Hepatocyte (in vitro differentiated cells): ENCODE results near the gene FES. TPM values are rescaled to one million over a fixed set of nuclear protein-coding genes. Genes with fewer than 3 reads are reported as not detected.
"Not testable (repeated sequence)": the region's sequence is repeated elsewhere in the genome, so short reads cannot be mapped to it uniquely, and the experiment has no call there.

Experiments used
- DNase-seq: peaks from one replicate; pipeline ENCODE4 v3.0.0-alpha.2; 2016; ENCODE audit warnings: low spot score
- H2AFZ ChIP-seq: fragments of 200-600 bp; sonication (generic); 2 replicates; pipeline ENCODE4 v1.6.0; 2016; ENCODE audit warnings: antibody characterized with exemption, mild to moderate bottlenecking
- H3K27ac ChIP-seq: fragments of 200-600 bp; sonication (generic); 2 replicates; pipeline ENCODE4 v1.5.1; 2016; ENCODE audit warnings: mild to moderate bottlenecking
- H3K27me3 ChIP-seq: fragments of 200-600 bp; sonication (generic); 2 replicates; pipeline ENCODE4 v1.6.1; 2016
- H3K36me3 ChIP-seq: fragments of 200-600 bp; sonication (generic); replicated peaks from 2 replicates; pipeline ENCODE4 v1.5.1; 2016; ENCODE audit warnings: low read depth; ENCODE audit not compliant: insufficient read depth
- H3K4me1 ChIP-seq: fragments of 200-600 bp; sonication (generic); 2 replicates; pipeline ENCODE4 v1.5.1; 2016; ENCODE audit warnings: mild to moderate bottlenecking, moderate library complexity; ENCODE audit not compliant: insufficient read depth
- H3K4me2 ChIP-seq: fragments of 200-600 bp; sonication (generic); 2 replicates; pipeline ENCODE4 v1.6.0; 2016
- H3K4me3 ChIP-seq: fragments of 200-600 bp; sonication (generic); 2 replicates; pipeline ENCODE4 v1.5.1; 2016; ENCODE audit warnings: mild to moderate bottlenecking
- H3K79me2 ChIP-seq: fragments of 200-600 bp; sonication (generic); 2 replicates; pipeline ENCODE4 v1.6.0; 2017; ENCODE audit warnings: mild to moderate bottlenecking
- H3K9me2 ChIP-seq: fragments of 200-600 bp; sonication (generic); replicated peaks from 2 replicates; pipeline ENCODE4 v1.6.0; 2017; ENCODE audit warnings: mild to moderate bottlenecking; ENCODE audit not compliant: insufficient read depth
- H3K9me3 ChIP-seq: fragments of 200-600 bp; sonication (generic); 2 replicates; pipeline ENCODE4 v1.5.1; 2016; ENCODE audit warnings: low read depth, mild to moderate bottlenecking
- H4K20me1 ChIP-seq: fragments of 200-600 bp; sonication (generic); 2 replicates; pipeline ENCODE4 v1.6.0; 2016; ENCODE audit warnings: mild to moderate bottlenecking; ENCODE audit not compliant: insufficient read depth, poor library complexity, severe bottlenecking
- CTCF ChIP-seq: fragments of 200-600 bp; sonication (generic); IDR thresholded peaks from 2 replicates; pipeline ENCODE4 v1.5.1; 2016; ENCODE audit warnings: antibody characterized with exemption, mild to moderate bottlenecking; ENCODE audit not compliant: poor library complexity
- EZH2 ChIP-seq: fragments of 200-600 bp; sonication (generic); IDR thresholded peaks from 2 replicates; pipeline ENCODE4 v1.6.1; 2016; ENCODE audit warnings: antibody characterized with exemption, mild to moderate bottlenecking, borderline replicate concordance
- EZH2phosphoT487 ChIP-seq: fragments of 200-600 bp; sonication (generic); IDR thresholded peaks from one replicate; pipeline ENCODE4 v1.6.1; 2018; ENCODE audit warnings: antibody characterized with exemption, mild to moderate bottlenecking, low read depth, moderate library complexity; ENCODE audit not compliant: unreplicated experiment, severe bottlenecking
- WGBS: methylation state at CpG from one replicate; pipeline ENCODE4 v1.1.6; 2016; ENCODE audit warnings: low lambda C conversion rate; ENCODE audit errors: missing lambda C conversion rate; 5-methylcytosine and 5-hydroxymethylcytosine counted together
- polyA plus RNA-seq: library from polyadenylated mRNA; unstranded; fragments of >200 nt; fragmentation: Nextera tagmentation; extraction: Ambion mirVana; gene quantifications from 2 replicates; pipeline ENCODE4 v1.2.1, GENCODE V29; 2016
- total RNA-seq: library from RNA; depleted of rRNA; stranded (reverse); fragments of >200 nt; gene quantifications from 2 replicates; pipeline ENCODE4 v1.2.3, GENCODE V29; 2014

Gene FES
- total and polyA plus RNA-seq, 2 experiments from 2014 or later: 7.3 to 13.5 TPM

- Histone ChIP-seq H3K9me2 (no peaks in the 10 kb centered on the region), H3K4me2 (no peak overlapping the region), H3K4me3 (no peak overlapping the region), H3K27ac (no peak overlapping the region), H3K79me2 (peaks cover 3% of the 10 kb centered on the region), H3K27me3 (no peaks in the 10 kb centered on the region), H4K20me1 (no peaks in the 10 kb centered on the region), H3K9me3 (no peaks in the 10 kb centered on the region), H3K4me1 (peaks cover 7% of the 10 kb centered on the region), H2AFZ (no peak overlapping the region), H3K36me3 (no peaks in the 10 kb centered on the region)
- WGBS: 81% methylated on average over 9 of the region's 9 CpGs
- TF ChIP-seq EZH2: no peak
- TF ChIP-seq CTCF: no peak
- no peak for TF ChIP-seq EZH2phosphoT487
- no peak for DNase-seq
Observed at GRCh38 chr15:90907838-90908507, 23.7 kb downstream of the FES start.

GRCh38 chr15:90909449-90909848, 25.1 kb downstream of the FES start:
- H3K27ac ChIP-seq, H3K36me3 ChIP-seq, H3K9me3 ChIP-seq, H4K20me1 ChIP-seq, H3K4me2 ChIP-seq, H2AFZ ChIP-seq, DNase-seq, H3K27me3 ChIP-seq, H3K4me3 ChIP-seq, H3K9me2 ChIP-seq, H3K4me1 ChIP-seq, H3K79me2 ChIP-seq: not testable (repeated sequence)
- WGBS: 96% methylated on average over 11 of the region's 11 CpGs

- DNase-seq: no peak
- WGBS: 97% methylated on average over 8 of the region's 8 CpGs
- H3K36me3 ChIP-seq: no peaks in the 10 kb centered on the region
- no peaks in the 10 kb centered on the region for H3K4me1 ChIP-seq
- no peak overlapping the region for H3K4me2 ChIP-seq
- peaks cover under 1% of the 10 kb centered on the region for H3K79me2 ChIP-seq
- H3K27me3 ChIP-seq: no peaks in the 10 kb centered on the region
- H4K20me1 ChIP-seq: no peaks in the 10 kb centered on the region
- H2AFZ ChIP-seq: no peak overlapping the region
- H3K9me2 ChIP-seq: no peaks in the 10 kb centered on the region
- H3K27ac ChIP-seq: no peak overlapping the region
- H3K9me3 ChIP-seq: no peaks in the 10 kb centered on the region
- no peak overlapping the region for H3K4me3 ChIP-seq
- no peak for TF ChIP-seq CTCF
- no peak for TF ChIP-seq EZH2
- TF ChIP-seq EZH2phosphoT487: no peak
Observed at GRCh38 chr15:90909976-90910375, 25.7 kb downstream of the FES start.

GRCh38 chr15:90910441-90911301, 26.4 kb downstream of the FES start:
- H3K9me2 ChIP-seq: no peaks in the 10 kb centered on the region
- no peak overlapping the region for H2AFZ ChIP-seq
- no peaks in the 10 kb centered on the region for H4K20me1 ChIP-seq
- no peaks in the 10 kb centered on the region for H3K9me3 ChIP-seq
- no peak for DNase-seq
- no peaks in the 10 kb centered on the region for H3K4me1 ChIP-seq
- no peak overlapping the region for H3K4me2 ChIP-seq
- no peaks in the 10 kb centered on the region for H3K79me2 ChIP-seq
- H3K27me3 ChIP-seq: no peaks in the 10 kb centered on the region
- no peaks in the 10 kb centered on the region for H3K36me3 ChIP-seq
- H3K27ac ChIP-seq: no peak overlapping the region
- TF ChIP-seq CTCF: no peak
- TF ChIP-seq EZH2phosphoT487: no peak
- no peak for TF ChIP-seq EZH2
- WGBS: 96% methylated on average over 24 of the region's 24 CpGs
- no peak overlapping the region for H3K4me3 ChIP-seq
